ENCODE data around the gene MYCBP2.

GRCh38 chr13:77172650-77173049, 154.2 kb downstream of the MYCBP2 start:
- TF ChIP-seq CTCF (conservative IDR thresholded peaks at IDR 0.05; ENCODE audit: low read length) = no peak
- no peak for TF ChIP-seq EZH2phosphoT487 (IDR thresholded peaks at IDR 0.05; ENCODE audit: borderline replicate concordance, low read depth, low read length)

Measured in OCI-LY7 (cell line).